ENCODE results near the gene EZH1.
"Not testable (repeated sequence)": the region's sequence is repeated elsewhere in the genome, so short reads cannot be mapped to it uniquely, and the experiment has no call there.

Gene EZH1

GRCh38 chr17:42667088-42667951 is 77.5 kb downstream of the EZH1 start:
- TF ChIP-seq, protein P1, sequence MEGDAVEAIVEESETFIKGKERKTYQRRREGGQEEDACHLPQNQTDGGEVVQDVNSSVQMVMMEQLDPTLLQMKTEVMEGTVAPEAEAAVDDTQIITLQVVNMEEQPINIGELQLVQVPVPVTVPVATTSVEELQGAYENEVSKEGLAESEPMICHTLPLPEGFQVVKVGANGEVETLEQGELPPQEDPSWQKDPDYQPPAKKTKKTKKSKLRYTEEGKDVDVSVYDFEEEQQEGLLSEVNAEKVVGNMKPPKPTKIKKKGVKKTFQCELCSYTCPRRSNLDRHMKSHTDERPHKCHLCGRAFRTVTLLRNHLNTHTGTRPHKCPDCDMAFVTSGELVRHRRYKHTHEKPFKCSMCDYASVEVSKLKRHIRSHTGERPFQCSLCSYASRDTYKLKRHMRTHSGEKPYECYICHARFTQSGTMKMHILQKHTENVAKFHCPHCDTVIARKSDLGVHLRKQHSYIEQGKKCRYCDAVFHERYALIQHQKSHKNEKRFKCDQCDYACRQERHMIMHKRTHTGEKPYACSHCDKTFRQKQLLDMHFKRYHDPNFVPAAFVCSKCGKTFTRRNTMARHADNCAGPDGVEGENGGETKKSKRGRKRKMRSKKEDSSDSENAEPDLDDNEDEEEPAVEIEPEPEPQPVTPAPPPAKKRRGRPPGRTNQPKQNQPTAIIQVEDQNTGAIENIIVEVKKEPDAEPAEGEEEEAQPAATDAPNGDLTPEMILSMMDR (conservative IDR thresholded peaks at IDR 0.05): no peak
- H3K27ac ChIP-seq: no peak overlapping the region

- H3K27ac ChIP-seq: not testable (repeated sequence)
These were observed 78.7 kb downstream of the EZH1 start for GRCh38 chr17:42666126-42666525.

DNA sequence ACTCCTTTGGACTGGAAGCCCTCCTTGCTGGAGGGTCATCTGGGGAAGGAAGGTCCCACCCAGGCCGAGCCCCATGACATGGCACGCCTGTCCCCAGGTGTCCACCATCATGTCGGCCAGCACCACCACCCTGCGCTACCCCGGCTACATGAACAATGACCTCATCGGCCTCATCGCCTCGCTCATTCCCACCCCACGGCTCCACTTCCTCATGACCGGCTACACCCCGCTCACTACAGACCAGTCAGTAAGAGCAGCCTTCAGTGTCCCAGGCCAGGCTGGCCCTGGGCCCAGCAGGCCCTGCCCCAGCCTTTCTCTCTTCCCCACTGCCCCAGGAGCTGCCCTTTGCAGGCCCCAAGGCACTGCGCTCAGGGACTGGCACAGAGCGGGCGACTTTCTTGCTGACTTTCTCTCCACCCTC is 79.2 kb downstream of the EZH1 start:
- TF ChIP-seq, protein P1 (conservative IDR thresholded peaks at IDR 0.05): no peak
- no peak overlapping the region for H3K27ac ChIP-seq

DNA sequence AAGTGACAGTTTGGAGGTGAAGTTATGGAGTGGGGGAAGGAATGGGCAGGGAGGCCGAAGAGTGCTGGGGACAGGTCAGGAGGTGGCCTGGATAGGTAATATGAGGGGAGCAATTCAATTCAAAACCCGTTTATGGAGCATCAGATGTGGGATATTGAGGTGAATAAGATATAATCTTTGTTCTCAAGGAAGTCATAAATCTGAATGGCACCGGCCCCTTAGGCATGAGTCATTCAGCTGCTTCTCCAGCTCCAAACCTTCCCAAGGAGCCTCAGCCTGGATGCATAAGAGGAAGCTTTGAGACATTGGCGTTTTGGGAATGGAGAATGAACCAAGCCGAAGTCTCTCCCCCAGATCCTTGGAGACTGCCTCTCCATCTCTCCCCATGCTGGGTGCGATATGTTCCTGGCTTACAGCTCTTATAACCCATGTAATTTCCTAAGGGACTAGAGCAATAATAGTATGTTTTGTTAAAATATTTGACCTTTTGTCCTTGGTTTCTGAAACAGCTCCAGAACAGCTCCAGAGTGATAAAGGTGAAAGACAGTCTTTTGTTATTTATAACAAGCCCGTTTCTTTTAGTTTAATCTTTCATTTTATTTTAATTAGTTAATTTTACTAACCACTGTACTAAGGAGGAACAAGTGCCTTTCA is 84.0 kb downstream of the EZH1 start:
- TF ChIP-seq, protein P1 (conservative IDR thresholded peaks at IDR 0.05): no peak
- H3K27ac ChIP-seq: no peak overlapping the region

DNA sequence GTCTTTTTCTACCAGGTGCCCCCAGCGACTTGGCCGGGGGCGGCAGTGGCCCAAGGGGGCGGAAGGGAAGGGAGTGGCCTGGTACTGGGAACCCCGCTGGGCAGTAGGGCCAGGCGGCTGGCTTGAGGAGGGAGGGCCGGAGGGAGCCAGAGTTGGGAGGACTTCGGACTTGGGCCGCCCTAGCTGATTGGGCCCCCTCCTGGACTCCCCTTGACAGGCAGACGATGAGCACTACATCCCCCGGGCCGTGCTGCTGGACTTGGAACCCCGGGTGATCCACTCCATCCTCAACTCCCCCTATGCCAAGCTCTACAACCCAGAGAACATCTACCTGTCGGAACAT is 84.9 kb downstream of the EZH1 start:
- H3K27ac ChIP-seq: peak overlapping the region; percentile 67

DNA sequence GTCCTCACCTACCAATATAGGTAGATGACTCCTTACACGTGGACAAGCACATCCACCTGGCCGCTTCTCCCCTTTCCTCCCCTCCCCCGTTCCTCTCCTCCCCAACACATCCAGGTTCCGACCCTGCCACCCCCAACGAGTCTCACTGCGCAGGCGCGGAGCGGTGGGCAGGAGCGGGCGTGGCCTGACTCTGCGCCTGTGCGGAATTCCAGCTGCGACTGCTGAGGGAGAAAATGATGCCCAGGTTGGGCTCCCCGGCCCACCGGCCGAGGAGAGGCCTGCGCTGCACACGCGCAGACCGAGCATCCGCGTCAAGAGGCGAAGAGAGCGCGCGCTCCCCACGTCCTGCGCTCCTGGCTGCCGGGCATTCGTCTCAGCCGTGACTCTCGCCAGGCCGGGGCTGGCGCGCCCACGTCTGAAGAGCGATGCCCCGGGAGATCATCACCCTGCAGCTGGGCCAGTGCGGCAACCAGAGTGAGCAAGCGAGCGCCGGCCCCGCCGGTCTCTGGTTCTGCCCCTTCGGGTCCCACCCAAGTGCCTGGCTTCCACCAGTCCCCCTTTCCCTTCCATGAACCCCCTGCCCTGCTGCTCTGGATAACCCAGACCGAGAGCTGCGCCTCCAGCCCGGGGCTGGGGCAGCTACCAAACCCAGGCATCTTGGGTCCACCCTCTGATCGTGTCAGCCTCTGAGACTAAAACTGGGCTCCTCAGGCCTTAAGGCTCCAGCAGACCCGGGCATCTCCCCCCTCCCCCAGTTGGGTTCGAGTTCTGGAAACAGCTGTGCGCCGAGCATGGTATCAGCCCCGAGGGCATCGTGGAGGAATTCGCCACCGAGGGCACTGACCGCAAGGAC is 85.5 kb downstream of the EZH1 start, which contains the start of gene TUBG2:
Gene TUBG2, plus strand, starts transcription at position 206 of the 853 bp plus-strand sequence. Its CDS starts 220 bp downstream, at position 426.
- H3K27ac ChIP-seq: peak within 1 kb of the TSS; percentile 67
- TF ChIP-seq, protein P1 (conservative IDR thresholded peaks at IDR 0.05): no peak

DNA sequence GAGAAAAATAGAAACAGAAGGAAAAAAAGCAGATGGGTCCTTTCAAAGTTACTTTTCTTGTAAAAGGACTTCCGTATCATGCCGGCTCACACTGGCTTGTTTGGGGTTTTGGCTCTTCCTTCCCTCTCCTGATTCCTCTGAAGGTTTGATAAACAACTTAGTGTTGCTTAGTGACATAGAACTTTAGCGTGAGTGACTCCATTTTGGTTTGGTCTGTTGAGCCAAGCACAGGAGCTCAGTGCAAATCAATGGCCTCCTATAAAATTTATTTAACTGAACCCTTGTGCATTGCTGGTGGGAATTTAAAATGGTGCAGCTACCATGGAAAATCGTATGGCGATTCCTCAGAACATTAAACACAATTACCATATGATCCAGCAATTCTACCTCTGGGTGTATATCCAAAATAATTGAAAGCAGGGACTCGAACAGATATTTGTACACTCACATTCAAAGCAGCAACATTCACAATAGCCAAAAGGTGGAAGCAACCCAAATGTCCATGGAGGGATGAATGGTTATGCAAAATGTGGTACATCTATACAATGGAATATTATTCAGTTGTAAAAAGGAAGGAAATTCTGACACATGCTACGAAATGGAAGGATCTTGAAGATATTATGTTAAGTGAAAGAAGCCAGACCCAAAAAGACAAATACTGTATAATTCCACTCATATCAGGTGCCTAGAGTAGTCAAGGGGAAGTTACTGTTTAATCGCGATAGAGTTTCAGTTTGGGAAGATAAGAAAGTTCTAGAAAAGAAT is 86.8 kb downstream of the EZH1 start:
- H3K27ac ChIP-seq: peak overlapping the region; percentile 67
- TF ChIP-seq, protein P1 (conservative IDR thresholded peaks at IDR 0.05): no peak

GRCh38 chr17:42655528-42655927 is 89.3 kb downstream of the EZH1 start:
- H3K27ac ChIP-seq: no peak overlapping the region
- TF ChIP-seq, protein P1 (conservative IDR thresholded peaks at IDR 0.05): no peak
